SJSA1 (cell line): ENCODE data around the gene KBTBD4. TPM values are rescaled to one million over a fixed set of nuclear protein-coding genes. Genes with fewer than 3 reads are reported as not detected.
A peak's percentile ranks its signal among the peaks of the same experiment; 100 is the strongest.
"Not testable (repeated sequence)": the region's sequence is repeated elsewhere in the genome, so short reads cannot be mapped to it uniquely, and the experiment has no call there.

Source experiments
- DNase-seq, 2 experiments: peaks; one replicate each; pipeline ENCODE4 v3.0.0-alpha.2; 2015 to 2020; ENCODE audit warnings: low spot score in 2 of 2, low read depth in 1 of 2
- H3K27ac ChIP-seq: fragments of 250-450 bp; sonication (Bioruptor Pico); 2 replicates; pipeline ENCODE4 v1.5.1; 2020; ENCODE audit warnings: mild to moderate bottlenecking, moderate library complexity
- H3K27me3 ChIP-seq: fragments of 250-450 bp; sonication (Bioruptor Pico); replicated peaks from 2 replicates; pipeline ENCODE4 v1.5.1; 2020; ENCODE audit warnings: mild to moderate bottlenecking, moderate library complexity
- H3K36me3 ChIP-seq: fragments of 250-450 bp; sonication (Bioruptor Pico); 2 replicates; pipeline ENCODE4 v1.5.1; 2020; ENCODE audit warnings: mild to moderate bottlenecking
- H3K4me1 ChIP-seq: fragments of 250-450 bp; sonication (Bioruptor Pico); replicated peaks from 2 replicates; pipeline ENCODE4 v1.6.1; 2021; ENCODE audit warnings: mild to moderate bottlenecking
- H3K4me3 ChIP-seq: fragments of 250-450 bp; sonication (Bioruptor Pico); 2 replicates; pipeline ENCODE4 v1.5.1; 2020; ENCODE audit warnings: mild to moderate bottlenecking
- H3K9me3 ChIP-seq: fragments of 250-450 bp; sonication (Bioruptor Pico); replicated peaks from 2 replicates; pipeline ENCODE4 v1.5.1; 2020; ENCODE audit warnings: mild to moderate bottlenecking
- total RNA-seq: library from RNA; depleted of rRNA; stranded (reverse); fragments of >200 nt; shearing (Covaris generic); gene quantifications from 2 replicates; pipeline ENCODE4 v1.2.3, GENCODE V29; 2014

KBTBD4 gene
- total RNA-seq, 1 experiment from 2014 or later, result 22.9 TPM

DNA sequence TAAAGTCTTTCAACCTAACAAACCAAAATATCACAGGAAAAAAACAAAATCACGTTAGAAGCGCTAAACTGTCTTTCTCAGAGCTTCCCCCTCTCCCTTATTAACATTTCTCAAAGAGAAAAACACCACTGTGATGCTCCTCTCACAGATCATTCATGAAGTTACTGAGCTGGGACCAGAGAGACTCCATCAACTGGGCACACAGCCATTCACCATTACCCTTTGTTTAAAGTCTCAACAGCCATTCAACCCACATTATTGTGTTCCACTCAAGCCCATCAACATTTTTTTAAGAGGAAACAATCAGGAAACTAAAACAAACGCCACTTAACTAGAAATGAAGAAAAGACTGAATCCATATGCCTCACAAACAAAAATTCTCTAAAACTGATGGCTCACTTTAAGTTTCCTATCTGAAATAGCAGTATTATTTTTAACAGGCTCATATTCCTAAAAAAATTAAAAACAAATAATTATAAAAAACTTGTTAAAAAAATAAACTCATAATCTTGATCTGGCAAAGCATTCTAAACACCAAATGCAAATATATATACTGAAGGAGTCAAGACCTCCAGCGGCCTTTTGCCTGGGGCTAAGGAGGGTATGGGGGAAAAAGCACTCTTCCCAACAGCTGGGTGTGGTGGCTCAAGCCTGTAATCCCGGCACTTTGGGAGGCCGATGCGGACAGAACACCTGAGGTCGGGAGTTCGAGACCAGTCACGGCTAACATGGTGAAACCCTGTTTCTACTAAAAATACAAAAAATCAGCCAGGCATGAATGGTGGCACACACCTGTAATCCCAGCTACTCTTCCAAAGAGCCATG is 39.8 kb downstream of the KBTBD4 start:
- DNase-seq, result peak; percentile 51 to 54

DNA sequence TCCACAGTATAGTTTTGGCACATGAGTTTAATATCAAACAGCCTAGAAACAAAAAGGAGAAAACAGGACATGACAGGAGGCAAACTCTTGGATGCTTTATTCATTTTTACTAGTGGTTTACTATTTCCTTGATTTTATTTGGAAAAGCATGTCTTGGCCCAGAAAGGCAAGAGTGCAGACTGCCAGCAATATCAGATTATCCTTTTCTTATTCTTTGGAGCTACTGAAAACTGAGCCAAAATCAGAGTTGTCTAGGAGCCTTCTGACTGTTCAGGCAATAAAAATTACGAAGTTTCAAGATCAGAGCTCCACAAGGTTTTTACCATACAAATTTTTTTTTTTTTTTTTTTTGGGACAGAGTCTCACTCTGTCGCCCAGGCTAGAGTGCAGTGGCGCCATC is 41.9 kb downstream of the KBTBD4 start:
- H3K27me3 ChIP-seq, result no peaks in the 10 kb centered on the region
- DNase-seq, result no peak
- H3K4me1 ChIP-seq, result peaks cover 37% of the 10 kb centered on the region
- H3K9me3 ChIP-seq, result no peaks in the 10 kb centered on the region
- H3K36me3 ChIP-seq, result peaks cover 24% of the 10 kb centered on the region
- no peak overlapping the region for H3K27ac ChIP-seq
- no peak overlapping the region for H3K4me3 ChIP-seq

More for the DNA sequence above, 39.8 kb downstream of the KBTBD4 start:
- no peaks in the 10 kb centered on the region for H3K27me3 ChIP-seq
- H3K4me3 ChIP-seq, result no peak overlapping the region
- H3K36me3 ChIP-seq, result peaks cover 20% of the 10 kb centered on the region
- no peaks in the 10 kb centered on the region for H3K9me3 ChIP-seq
- H3K27ac ChIP-seq, result peak overlapping the region; percentile 17
- H3K4me1 ChIP-seq, result peaks cover 37% of the 10 kb centered on the region

DNA sequence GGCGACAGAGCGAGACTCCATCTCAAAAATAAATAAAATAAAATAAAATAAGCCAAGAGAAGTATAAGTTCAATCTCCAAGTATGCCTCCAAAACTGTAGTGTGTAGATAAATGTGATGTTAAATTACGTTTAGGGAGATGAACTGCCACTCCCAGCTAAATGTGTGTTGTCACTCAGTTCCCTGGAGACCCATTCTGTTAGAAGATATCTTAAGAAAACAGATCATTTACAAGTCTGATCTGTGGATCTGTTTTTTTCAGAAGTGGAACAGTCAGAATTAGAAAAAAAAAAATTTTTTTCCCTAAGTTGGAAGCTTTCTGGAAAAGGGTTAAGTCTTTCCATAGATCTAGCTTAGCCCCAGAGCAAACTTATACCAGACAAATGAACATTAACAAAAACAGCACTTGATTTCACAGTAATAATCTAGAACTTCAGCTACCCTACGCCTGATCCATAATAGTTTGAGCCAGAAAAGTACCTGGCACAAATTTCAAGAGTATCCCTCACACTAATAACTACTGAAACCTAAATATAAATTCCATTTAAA is 44.0 kb downstream of the KBTBD4 start:
- H3K4me1 ChIP-seq, result peaks cover 21% of the 10 kb centered on the region
- H3K27ac ChIP-seq, result no peak overlapping the region
- no peaks in the 10 kb centered on the region for H3K9me3 ChIP-seq
- peaks cover 32% of the 10 kb centered on the region for H3K36me3 ChIP-seq
- no peaks in the 10 kb centered on the region for H3K27me3 ChIP-seq
- H3K4me3 ChIP-seq, result no peak overlapping the region
- DNase-seq, result no peak

DNA sequence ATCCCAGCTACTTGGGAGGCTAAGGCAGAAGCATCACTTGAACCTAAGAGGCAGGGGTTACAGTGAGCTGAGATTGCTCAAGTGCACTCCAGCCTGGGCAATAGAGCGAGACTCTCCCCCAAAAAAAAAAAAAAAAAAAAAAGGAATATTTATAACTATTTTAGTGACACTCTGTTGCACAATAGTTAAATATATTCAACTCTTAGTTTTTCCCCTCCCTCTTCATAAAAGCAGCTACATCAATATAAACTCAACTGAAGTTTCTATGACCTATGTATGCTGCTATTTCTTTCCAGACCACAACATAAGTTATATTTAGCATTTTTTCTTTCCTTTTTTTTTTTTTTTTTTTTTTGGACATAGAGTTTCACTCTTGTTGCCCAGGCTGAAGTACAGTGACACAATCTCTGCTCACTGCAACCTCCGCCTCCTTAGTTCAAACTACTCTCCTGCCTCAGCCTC is 45.0 kb downstream of the KBTBD4 start:
- no peaks in the 10 kb centered on the region for H3K9me3 ChIP-seq

DNA sequence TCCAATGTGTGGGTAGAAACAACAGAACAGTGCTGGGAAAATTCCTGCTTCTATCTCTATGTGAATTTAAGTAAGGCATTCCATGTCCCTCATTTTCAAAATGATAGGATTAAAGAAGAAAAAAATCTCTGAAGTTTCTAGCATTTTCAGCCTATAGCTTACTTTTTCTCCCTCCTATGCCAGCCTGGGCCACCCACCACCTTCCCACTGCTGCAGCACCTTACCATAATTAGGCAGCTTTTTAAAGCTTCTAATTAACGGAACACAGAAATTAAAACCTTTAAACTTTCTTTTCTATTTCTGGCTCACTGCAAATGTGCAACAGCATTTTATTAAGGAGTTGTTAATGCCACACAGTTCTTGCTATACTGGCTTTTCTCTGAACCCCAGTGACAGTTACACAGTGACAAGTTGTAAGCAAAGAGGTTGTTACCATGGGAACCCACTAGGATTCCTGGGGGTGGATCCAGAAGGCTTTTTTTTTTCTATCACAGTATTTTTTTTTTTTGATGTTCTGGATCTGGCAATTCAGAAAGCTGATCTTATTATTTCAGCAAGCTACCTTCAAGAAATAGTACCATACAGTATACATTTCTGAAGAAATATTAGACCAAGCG is 46.1 kb downstream of the KBTBD4 start:
- H3K27me3 ChIP-seq, result no peaks in the 10 kb centered on the region
- H3K9me3 ChIP-seq, result no peaks in the 10 kb centered on the region
- H3K4me3 ChIP-seq, result no peak overlapping the region
- 0 out of 2 replicates have a peak, but pooled peaks cover 3% of the 10 kb centered on the region for H3K4me1 ChIP-seq
- no peak overlapping the region for H3K27ac ChIP-seq
- peaks cover 30% of the 10 kb centered on the region for H3K36me3 ChIP-seq
- DNase-seq, result no peak

More for the DNA sequence above, 45.0 kb downstream of the KBTBD4 start:
- no peak overlapping the region for H3K27ac ChIP-seq
- H3K4me1 ChIP-seq, result peaks cover 11% of the 10 kb centered on the region
- no peaks in the 10 kb centered on the region for H3K27me3 ChIP-seq
- H3K36me3 ChIP-seq, result peaks cover 30% of the 10 kb centered on the region
- no peak overlapping the region for H3K4me3 ChIP-seq
- DNase-seq, result no peak

DNA sequence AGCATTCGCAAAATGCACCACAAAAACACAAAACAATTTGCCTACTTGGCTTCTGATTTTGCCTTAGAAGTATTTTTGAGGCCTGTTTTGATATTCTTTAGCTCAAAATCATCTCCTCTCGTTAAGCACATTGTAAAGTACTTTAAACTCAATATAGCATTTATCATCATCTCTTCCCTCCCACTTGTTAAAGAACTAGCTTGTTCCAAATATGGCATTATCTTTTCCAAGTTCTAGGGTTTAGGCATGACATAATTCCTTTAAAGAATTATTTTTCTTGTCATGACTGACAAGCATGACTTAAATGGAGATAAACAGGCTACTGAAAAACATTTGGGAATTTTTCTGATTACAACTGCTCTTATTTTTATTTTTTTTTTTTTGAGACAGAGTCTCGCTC is 47.1 kb downstream of the KBTBD4 start:
- no peak overlapping the region for H3K4me3 ChIP-seq
- no peak overlapping the region for H3K27ac ChIP-seq
- H3K9me3 ChIP-seq, result no peaks in the 10 kb centered on the region
- peaks cover 30% of the 10 kb centered on the region for H3K36me3 ChIP-seq
- no peak for DNase-seq
- H3K27me3 ChIP-seq, result no peaks in the 10 kb centered on the region
- H3K4me1 ChIP-seq, result 0 out of 2 replicates have a peak, but pooled peaks cover 3% of the 10 kb centered on the region

DNA sequence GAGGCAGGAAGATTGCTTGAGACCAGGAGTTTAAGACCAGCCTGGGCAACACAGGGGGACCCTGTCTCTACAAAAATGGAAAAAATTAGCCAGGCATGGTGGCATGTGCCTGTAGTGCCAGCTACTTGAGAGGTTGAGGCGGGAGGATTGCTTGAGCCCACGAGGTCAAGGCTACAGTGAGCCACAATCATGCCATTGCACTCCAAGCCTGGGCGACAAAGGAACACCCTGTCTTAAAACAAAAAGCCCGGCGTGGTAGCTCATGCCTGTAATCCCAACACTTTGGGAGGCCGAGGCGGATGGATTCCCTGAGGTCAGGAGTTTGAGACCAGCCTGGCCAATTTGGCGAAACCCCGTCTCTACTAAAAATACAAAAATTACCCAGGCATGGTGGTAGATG is 48.0 kb downstream of the KBTBD4 start:
- peaks cover 27% of the 10 kb centered on the region; the same call in 1 of the 2 replicates for H3K36me3 ChIP-seq
- not testable (repeated sequence) for H3K4me3 ChIP-seq, H3K27ac ChIP-seq, H3K9me3 ChIP-seq, H3K27me3 ChIP-seq, H3K4me1 ChIP-seq, DNase-seq

DNA sequence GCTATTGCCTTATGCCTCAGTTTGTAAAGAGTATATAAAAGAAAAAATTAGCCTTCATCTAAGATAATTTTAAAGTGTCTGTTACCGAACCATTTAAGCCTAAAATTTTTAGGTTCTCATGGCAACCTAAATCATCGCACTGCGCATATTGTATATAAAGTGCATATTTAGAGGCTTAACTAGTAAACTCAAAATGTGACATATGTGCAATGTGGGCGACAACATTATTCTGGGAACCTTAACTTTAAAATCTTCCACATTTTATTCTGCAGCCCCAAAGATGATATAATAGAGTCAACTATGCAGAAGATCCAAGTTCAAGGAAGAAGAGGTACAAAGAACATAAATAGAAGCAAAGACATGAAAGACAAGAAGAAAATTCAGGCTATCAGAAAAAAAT is 48.8 kb downstream of the KBTBD4 start:
- H3K4me3 ChIP-seq, result no peak overlapping the region
- H3K4me1 ChIP-seq, result peaks cover 10% of the 10 kb centered on the region
- H3K27me3 ChIP-seq, result no peaks in the 10 kb centered on the region
- H3K9me3 ChIP-seq, result no peaks in the 10 kb centered on the region
- H3K27ac ChIP-seq, result no peak overlapping the region
- H3K36me3 ChIP-seq, result peaks cover 23% of the 10 kb centered on the region; the same call in 1 of the 2 replicates
- DNase-seq, result no peak

DNA sequence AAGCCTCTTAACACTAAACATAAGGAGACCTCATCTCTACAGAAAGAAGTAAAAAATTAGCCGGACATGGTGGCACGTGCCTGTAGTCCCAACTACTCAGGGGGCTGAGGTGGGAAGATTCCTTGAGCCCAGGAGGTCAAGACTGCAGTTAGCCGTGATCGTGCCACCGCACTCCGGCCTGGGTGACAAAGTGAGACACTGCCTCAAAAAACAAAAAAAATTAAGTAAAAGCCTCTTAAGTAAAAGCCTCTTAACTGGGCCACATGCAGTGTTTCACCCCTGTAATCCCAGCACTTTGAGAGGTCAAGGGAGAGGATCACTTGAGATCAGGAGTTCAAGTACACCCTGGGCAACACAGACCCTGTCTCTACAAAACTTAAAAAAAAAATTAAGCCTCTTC is 51.6 kb downstream of the KBTBD4 start:
- H3K36me3 ChIP-seq, result peaks cover 14% of the 10 kb centered on the region; the same call in 1 of the 2 replicates
- DNase-seq, result no peak
- H3K27ac ChIP-seq, result no peak overlapping the region
- no peak overlapping the region for H3K4me3 ChIP-seq
- H3K4me1 ChIP-seq, result peaks cover 30% of the 10 kb centered on the region
- no peaks in the 10 kb centered on the region for H3K9me3 ChIP-seq
- H3K27me3 ChIP-seq, result no peaks in the 10 kb centered on the region

DNA sequence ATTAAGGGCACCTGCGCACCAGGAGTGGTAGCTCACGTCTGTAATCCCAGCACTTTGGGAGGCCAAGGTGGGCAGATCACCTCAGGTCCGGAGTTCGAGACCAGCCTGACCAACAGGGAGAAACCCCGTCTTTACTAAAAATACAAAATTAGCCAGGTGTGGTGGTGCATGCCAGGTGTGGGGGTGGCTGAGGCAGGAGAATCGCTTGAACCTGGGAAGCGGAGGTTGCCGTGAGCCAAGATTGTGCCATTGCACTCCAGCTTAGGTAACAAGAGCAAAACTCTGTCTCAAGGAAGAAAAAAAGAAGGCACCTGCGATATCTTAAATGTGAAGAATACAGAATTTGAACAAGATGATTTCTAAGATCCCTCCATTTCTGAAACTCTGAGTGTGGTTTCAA is 52.7 kb downstream of the KBTBD4 start:
- not testable (repeated sequence) for H3K27me3 ChIP-seq, H3K4me3 ChIP-seq, H3K27ac ChIP-seq, DNase-seq, H3K9me3 ChIP-seq
- Histone ChIP-seq H3K36me3 (peaks cover 18% of the 10 kb centered on the region), H3K4me1 (peaks cover 30% of the 10 kb centered on the region)

DNA sequence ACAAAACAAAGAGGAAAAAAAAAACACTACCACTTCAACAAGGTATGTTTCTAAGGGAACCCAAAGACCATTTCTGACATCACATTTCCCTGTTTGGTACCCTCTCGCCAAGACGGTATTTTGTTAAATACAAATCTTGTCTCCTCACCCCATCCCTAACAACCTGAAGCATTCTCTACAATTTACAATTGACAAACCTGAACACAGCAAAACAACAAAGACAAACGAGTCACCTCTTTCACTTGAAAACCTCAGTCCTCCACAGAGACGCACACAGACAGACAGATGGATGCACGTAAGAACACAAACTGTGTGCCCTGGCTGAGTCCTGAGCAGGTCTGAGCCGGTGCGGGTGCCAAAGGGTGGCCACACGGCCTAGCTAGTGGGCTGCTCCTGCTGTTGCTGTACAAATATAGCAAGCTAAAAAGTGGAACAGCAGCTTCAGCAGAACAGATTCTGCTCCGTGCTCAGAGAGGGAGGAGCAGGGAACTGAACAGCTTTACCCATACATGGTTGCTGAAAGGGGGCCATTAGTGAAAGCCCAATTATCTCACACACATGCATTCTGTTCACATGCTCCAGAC is 54.4 kb downstream of the KBTBD4 start:
- no peak for DNase-seq
- Histone ChIP-seq H3K36me3 (peaks cover 21% of the 10 kb centered on the region), H3K27ac (peak overlapping the region; percentile 16; the same call in 1 of the 2 replicates), H3K4me3 (no peak overlapping the region), H3K4me1 (peaks cover 30% of the 10 kb centered on the region), H3K9me3 (no peaks in the 10 kb centered on the region), H3K27me3 (no peaks in the 10 kb centered on the region)

DNA sequence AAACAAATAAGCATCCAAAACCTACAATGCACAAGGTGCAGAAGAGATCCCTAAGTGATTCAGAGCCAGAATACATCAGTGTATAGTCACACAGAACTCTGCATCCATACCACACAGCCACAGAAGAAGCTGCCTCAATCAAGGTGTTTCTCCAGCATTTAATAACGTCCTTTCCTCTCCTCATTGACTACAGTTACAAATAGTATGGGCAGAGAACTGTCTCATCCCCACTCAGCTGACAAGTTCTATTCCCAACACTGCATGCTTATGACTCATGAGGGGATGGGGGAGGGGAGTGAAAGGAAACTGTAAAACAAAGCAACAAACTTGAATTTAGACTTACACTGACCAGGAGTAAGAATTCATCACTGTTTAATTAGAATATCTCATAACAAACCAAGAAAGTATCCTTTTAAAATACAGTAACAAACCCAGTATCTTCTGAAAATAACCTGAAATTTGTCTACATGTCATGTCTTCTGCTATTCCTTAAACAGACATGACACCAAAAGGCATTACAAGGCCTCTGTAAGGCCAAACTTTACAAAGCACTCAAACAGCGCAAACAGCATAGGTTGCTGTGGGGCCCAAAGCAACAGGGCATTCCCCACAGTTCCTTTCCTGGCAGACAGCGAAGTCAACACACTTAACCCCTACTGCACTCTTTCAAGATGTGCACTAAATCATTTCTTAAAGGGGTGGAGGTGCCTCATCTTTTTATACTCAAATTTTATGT is 55.1 kb downstream of the KBTBD4 start:
- DNase-seq, result peak; percentile 68 to 87
- peak overlapping the region; percentile 70 for H3K27ac ChIP-seq
- peaks cover 21% of the 10 kb centered on the region for H3K36me3 ChIP-seq
- no peaks in the 10 kb centered on the region for H3K27me3 ChIP-seq
- H3K4me1 ChIP-seq, result peaks cover 30% of the 10 kb centered on the region
- no peaks in the 10 kb centered on the region for H3K9me3 ChIP-seq
- no peak overlapping the region for H3K4me3 ChIP-seq
